HCT116 (cell line): ENCODE measurements around the gene SRCIN1. TPM values are rescaled to one million over a fixed set of nuclear protein-coding genes. Genes with fewer than 3 reads are reported as not detected.

Experiments
- ATAC-seq: fragments of 200-7000 bp; cut with Tn5 transposase; 2 replicates; pipeline ENCODE4 v1.9.1; 2020; ENCODE audit warnings: mild to moderate bottlenecking, moderate library complexity
- BruUV-seq: library from RNA; stranded (reverse); fragments of 400-500 nt; replicated peaks from 2 replicates; lab custom pipeline; 2021; lab: Mats Ljungman, UMichigan
- CTCF ChIA-PET: fragments of 300-600 bp; sonication (Branson Sonifier 250); formaldehyde crosslinking; loops from one replicate; lab custom pipeline; 2021; ENCODE audit warnings: antibody characterized with exemption; lab: Charles Lee
- POLR2A ChIA-PET: fragments of 300-600, 350-600 bp; sonication (Branson Sonifier 250); formaldehyde crosslinking; loops from one replicate; lab custom pipeline; 2021; ENCODE audit warnings: antibody characterized with exemption; lab: Charles Lee
- RAD21 ChIA-PET, 2 experiments: fragments of 300-600 bp; sonication (Branson Sonifier 250); formaldehyde crosslinking; loops; one replicate each; lab custom pipeline; 2023; ENCODE audit warnings: low total read pairs in 2 of 2; ENCODE audit not compliant: uncharacterized antibody in 2 of 2, unreplicated experiment in 2 of 2, low non-redundant PET in 1 of 2; lab: Charles Lee
- DNase-seq: peaks from one replicate; pipeline ENCODE4 v3.0.0-alpha.2; 2010; ENCODE audit warnings: low read depth, low spot score
- H2AFZ ChIP-seq: fragments of 200-600 bp; shearing (Covaris generic), sonication (generic); 2 replicates; pipeline ENCODE4 v1.6.1; 2017; ENCODE audit warnings: low read depth, mixed run types, mixed read lengths, antibody characterized with exemption, low read length; ENCODE audit not compliant: poor library complexity, severe bottlenecking
- H3K27ac ChIP-seq: 2 replicates; pipeline ENCODE4 v1.5.1; 2012; ENCODE audit warnings: low read depth, low read length
- H3K27me3 ChIP-seq: fragments of 200-600 bp; sonication (generic); 2 replicates; pipeline ENCODE4 v1.6.1; 2016; ENCODE audit warnings: mixed run types, low read length, mixed read lengths; ENCODE audit not compliant: insufficient read depth
- H3K36me3 ChIP-seq, 2 experiments: fragments of 200-500 bp in 1 of 2; fragments of 200-600 bp in 1 of 2; sonication (Bioruptor generic) in 1 of 2; sonication (generic) in 1 of 2; 2 replicates each; pipeline versions ENCODE4 v1.5.1 to v1.6.1; 2014 to 2016; ENCODE audit warnings: low read length in 2 of 2, inconsistent platforms in 1 of 2, mixed read lengths in 1 of 2, mixed run types in 1 of 2; ENCODE audit not compliant: insufficient read depth in 2 of 2, control insufficient read depth in 1 of 2
- H3K4me1 ChIP-seq, 2 experiments: fragments of 200-600 bp in 1 of 2; sonication (generic) in 1 of 2; 2 replicates each; pipeline versions ENCODE4 v1.5.1 to v1.6.1; 2012 to 2017; ENCODE audit warnings: low read length in 2 of 2, inconsistent platforms in 1 of 2, mild to moderate bottlenecking in 1 of 2, mixed read lengths in 1 of 2, mixed run types in 1 of 2, moderate library complexity in 1 of 2; ENCODE audit not compliant: insufficient read depth in 2 of 2, control insufficient read depth in 1 of 2
- H3K4me2 ChIP-seq: fragments of 200-600 bp; sonication (generic); 2 replicates; pipeline ENCODE4 v1.6.1; 2017; ENCODE audit warnings: mixed run types, low read length, mixed read lengths
- H3K4me3 ChIP-seq, 2 experiments: fragments of 200-600 bp in 1 of 2; sonication (generic) in 1 of 2; replicated peaks in 1 of 2; 2 replicates each; pipeline ENCODE4 v1.5.1; 2011 to 2016; ENCODE audit warnings: low read length in 2 of 2, control low read depth in 1 of 2, low read depth in 1 of 2, mild to moderate bottlenecking in 1 of 2, mixed read lengths in 1 of 2, mixed run types in 1 of 2
- H3K79me2 ChIP-seq: fragments of 200-600 bp; sonication (generic); 2 replicates; pipeline ENCODE4 v1.6.1; 2017; ENCODE audit warnings: mild to moderate bottlenecking, mixed run types, low read length, moderate library complexity, mixed read lengths; ENCODE audit not compliant: insufficient read depth
- H3K9ac ChIP-seq: fragments of 200-600 bp; sonication (generic); 2 replicates; pipeline ENCODE4 v1.6.1; 2016; ENCODE audit warnings: low read length, mixed read lengths
- H3K9me2 ChIP-seq: fragments of 200-600 bp; sonication (generic), shearing (Covaris generic); 2 replicates; pipeline ENCODE4 v1.6.1; 2017; ENCODE audit warnings: mixed run types, mild to moderate bottlenecking, moderate library complexity; ENCODE audit not compliant: insufficient read depth
- H3K9me3 ChIP-seq, 2 experiments: fragments of 200-500 bp in 1 of 2; fragments of 200-600 bp in 1 of 2; sonication (Bioruptor generic) in 1 of 2; sonication (generic) in 1 of 2; 2 replicates each; pipeline ENCODE4 v1.6.1; 2014 to 2017; ENCODE audit warnings: low read length in 2 of 2, mixed read lengths in 2 of 2, inconsistent platforms in 1 of 2, low read depth in 1 of 2, mild to moderate bottlenecking in 1 of 2, mixed run types in 1 of 2, moderate library complexity in 1 of 2; ENCODE audit not compliant: control insufficient read depth in 1 of 2, insufficient read depth in 1 of 2
- H4K20me1 ChIP-seq: fragments of 200-600 bp; sonication (generic), shearing (Covaris generic); 2 replicates; pipeline ENCODE4 v1.6.1; 2017; ENCODE audit warnings: mixed run types, mild to moderate bottlenecking, moderate library complexity; ENCODE audit not compliant: insufficient read depth
- EGR1 ChIP-seq: IDR thresholded peaks from 2 replicates; pipeline ENCODE4 v1.6.1; 2012; ENCODE audit warnings: low read depth
- EZH2phosphoT487 ChIP-seq: fragments of 200-600 bp; IDR thresholded peaks from 2 replicates; pipeline ENCODE4 v1.6.1; 2018; ENCODE audit warnings: antibody characterized with exemption, borderline replicate concordance
- FOSL1 ChIP-seq: IDR thresholded peaks from 2 replicates; pipeline ENCODE4 v1.6.1; 2012; ENCODE audit warnings: low read depth
- JUND ChIP-seq: IDR thresholded peaks from 2 replicates; pipeline ENCODE4 v1.6.1; 2012
- RAD21 ChIP-seq: IDR thresholded peaks from 2 replicates; pipeline ENCODE4 v1.6.1; 2012; ENCODE audit warnings: low read depth, mild to moderate bottlenecking
- REST ChIP-seq: IDR thresholded peaks from 2 replicates; pipeline ENCODE4 v1.6.1; 2012; ENCODE audit warnings: low read depth
- YY1 ChIP-seq: IDR thresholded peaks from 2 replicates; pipeline ENCODE4 v1.6.1; 2011; ENCODE audit warnings: low read length, low read depth, moderate library complexity, mild to moderate bottlenecking; ENCODE audit not compliant: insufficient replicate concordance; ENCODE audit errors: extremely low read depth
- ZFX ChIP-seq: fragments of 450-650 bp; IDR thresholded peaks from 2 replicates; pipeline ENCODE4 v1.6.1; 2017
- intact Hi-C: fragments of 100-400 bp; cut with micrococcal nuclease; formaldehyde crosslinking; loops from 2 replicates; pipeline ENCODE4 v1.10.0; 2022
- total RNA-seq: library from RNA; stranded (reverse); gene quantifications from one replicate; pipeline ENCODE4 v1.2.1, GENCODE V29; 2021; ENCODE audit not compliant: unreplicated experiment

SRCIN1 gene
- total RNA-seq, 1 experiment from 2014 or later, result 10.5 TPM

- H3K9ac ChIP-seq, result no peak overlapping the region
- ChIA-PET POLR2A (interaction anchor here (1.3 kb wide), 1 partner anchor 12 kb away, joined by 4 read pairs; no protein-coding TSS in a partner anchor), RAD21 (no interaction called here), CTCF (interaction anchor here (1.0 to 3.9 kb wide), 2 partner anchors 9 to 11 kb away, joined by 3 to 25 read pairs; no protein-coding TSS in a partner anchor)
- DNase-seq, result no peak
- TF ChIP-seq EZH2phosphoT487 (no peak), FOSL1 (no peak), REST (no peak), RAD21 (no peak), YY1 (no peak), EGR1 (no peak), ZFX (no peak), JUND (no peak)
- intact Hi-C loops, result no loop called here
- H3K9me3 ChIP-seq, result no peaks in the 10 kb centered on the region
- H3K4me3 ChIP-seq, result no peak overlapping the region
- H3K36me3 ChIP-seq, result no peaks in the 10 kb centered on the region
- H3K4me2 ChIP-seq, result no peak overlapping the region
- ATAC-seq, result no peak
- H3K9me2 ChIP-seq, result no peaks in the 10 kb centered on the region
- no peaks in the 10 kb centered on the region for H4K20me1 ChIP-seq
- H3K4me1 ChIP-seq, result peaks cover 0 to 5% of the 10 kb centered on the region in 2 experiments; a peak in 1 of 4 replicates
- no peaks in the 10 kb centered on the region for H3K79me2 ChIP-seq
- H3K27ac ChIP-seq, result no peak overlapping the region
- H3K27me3 ChIP-seq, result no peaks in the 10 kb centered on the region
- BruUV-seq, result no TSS peak
- no peak overlapping the region for H2AFZ ChIP-seq
Observed at GRCh38 chr17:38546396-38546795, 59.4 kb downstream of the SRCIN1 start.
